VCaP (cell line): ENCODE data around the gene PLPPR2.
A peak's percentile ranks its signal among the peaks of the same experiment; 100 is the strongest.

Experiments
- H3K27ac ChIP-seq: fragments of 450-650 bp; 2 replicates; pipeline ENCODE4 v1.5.1; 2017
- TF ChIP-seq, protein P1 (sequence below): fragments of 450-650 bp; conservative IDR thresholded peaks from 2 replicates; pipeline ENCODE4 v1.5.1; 2017; ENCODE audit warnings: mild to moderate bottlenecking, moderate library complexity

Gene PLPPR2

DNA sequence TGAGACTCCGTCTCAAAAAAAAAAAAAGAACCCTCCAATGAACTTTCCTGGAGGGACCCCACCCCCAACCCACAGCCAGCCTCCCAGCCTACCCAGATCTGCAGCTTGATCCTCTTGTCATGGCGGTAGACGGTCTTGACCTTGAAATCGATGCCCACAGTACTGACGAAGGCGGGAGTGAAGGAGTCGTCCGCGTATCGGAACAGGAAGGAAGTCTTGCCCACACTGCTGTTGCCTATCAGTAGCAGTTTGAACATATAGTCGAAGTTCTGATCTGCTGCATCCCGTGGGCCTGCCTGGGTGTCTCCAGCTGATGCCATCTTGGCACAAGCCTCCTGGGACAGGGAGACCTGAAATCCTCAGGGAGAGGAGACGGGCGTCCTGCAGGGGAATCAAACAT, 18.2 kb upstream of the PLPPR2 start:
- TF ChIP-seq, protein P1, sequence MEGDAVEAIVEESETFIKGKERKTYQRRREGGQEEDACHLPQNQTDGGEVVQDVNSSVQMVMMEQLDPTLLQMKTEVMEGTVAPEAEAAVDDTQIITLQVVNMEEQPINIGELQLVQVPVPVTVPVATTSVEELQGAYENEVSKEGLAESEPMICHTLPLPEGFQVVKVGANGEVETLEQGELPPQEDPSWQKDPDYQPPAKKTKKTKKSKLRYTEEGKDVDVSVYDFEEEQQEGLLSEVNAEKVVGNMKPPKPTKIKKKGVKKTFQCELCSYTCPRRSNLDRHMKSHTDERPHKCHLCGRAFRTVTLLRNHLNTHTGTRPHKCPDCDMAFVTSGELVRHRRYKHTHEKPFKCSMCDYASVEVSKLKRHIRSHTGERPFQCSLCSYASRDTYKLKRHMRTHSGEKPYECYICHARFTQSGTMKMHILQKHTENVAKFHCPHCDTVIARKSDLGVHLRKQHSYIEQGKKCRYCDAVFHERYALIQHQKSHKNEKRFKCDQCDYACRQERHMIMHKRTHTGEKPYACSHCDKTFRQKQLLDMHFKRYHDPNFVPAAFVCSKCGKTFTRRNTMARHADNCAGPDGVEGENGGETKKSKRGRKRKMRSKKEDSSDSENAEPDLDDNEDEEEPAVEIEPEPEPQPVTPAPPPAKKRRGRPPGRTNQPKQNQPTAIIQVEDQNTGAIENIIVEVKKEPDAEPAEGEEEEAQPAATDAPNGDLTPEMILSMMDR: no peak
- no peak overlapping the region for H3K27ac ChIP-seq

GRCh38 chr19:11338121-11338520, 17.1 kb upstream of the PLPPR2 start:
- TF ChIP-seq, protein P1: no peak
- H3K27ac ChIP-seq: peak overlapping the region; percentile 86; the same call in 1 of the 2 replicates

DNA sequence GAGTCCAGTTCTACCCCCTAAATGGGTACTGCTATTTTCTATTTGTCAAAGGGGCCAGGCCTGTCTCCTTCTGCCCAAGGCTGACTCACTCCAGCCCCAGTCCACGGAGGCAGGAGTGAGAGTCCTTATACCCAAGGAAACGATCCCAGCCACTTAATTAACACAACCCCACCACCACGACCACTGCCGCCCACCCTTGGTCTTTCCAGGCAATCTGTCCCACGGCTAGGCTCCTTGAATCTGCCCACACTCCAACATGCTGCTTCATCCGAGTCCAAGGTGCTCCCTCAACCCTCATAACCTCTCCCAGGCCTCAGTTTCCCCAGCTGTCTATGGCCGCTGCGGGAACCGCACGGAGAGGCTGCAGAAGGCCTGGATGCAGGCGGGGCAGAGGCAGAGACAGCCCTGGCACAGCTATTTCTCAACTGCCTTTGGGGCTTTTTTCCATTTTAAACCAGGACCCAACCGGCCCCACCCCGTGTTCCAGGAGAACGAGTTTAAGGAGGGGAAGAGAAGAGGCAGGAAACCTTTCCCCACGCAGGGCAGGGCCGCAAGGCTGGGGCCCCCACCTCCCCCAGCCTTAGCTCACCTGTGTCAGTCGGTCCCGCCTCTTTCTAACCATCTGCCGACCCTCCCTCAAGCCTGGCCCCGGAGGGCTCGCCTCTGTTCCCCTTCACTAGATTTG, 16.5 kb upstream of the PLPPR2 start:
- peak overlapping the region; percentile 86 for H3K27ac ChIP-seq
- TF ChIP-seq, protein P1: no peak

DNA sequence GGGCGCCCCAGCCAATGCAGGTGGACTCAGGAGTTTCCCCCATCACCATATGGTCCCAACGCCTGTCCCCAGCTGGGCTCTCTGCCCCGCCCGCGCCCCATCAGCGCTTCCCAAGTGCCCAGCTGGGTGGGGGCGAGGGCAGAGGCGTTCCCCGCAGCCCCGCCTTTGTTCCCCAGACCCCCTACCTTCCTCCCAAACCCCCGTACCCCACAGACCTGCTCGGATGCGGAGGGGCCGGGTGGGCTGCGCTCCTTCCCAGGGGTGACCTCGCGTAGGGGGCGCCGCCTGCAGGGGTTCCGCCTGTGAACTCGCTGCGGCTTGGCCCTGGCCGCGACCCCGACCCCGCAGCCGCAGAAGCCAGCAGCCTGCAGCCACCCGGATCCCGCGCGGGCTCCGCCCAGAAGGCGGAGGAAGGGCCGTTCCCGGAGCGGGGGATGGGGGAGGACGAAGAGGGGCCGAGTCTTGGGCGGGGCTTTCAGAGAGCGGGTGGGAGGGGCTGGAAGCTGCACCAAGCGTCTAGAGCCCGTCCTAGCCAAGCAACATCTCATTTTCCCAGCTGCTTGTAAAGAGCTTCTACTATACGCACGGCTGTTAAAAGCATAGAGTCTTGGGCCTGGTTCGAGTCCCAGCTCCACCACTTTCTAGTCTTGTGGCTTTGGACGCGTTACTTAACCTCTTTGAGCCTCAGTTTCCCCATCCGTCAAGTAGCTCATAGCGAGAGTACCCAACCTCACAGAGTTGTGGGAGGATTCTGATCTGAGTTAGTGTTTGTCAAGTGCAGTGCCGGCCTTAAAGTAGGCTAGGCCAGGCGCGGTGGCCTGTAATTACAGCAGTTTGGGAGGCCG, 15.8 kb upstream of the PLPPR2 start, which contains the start of gene RAB3D:
RAB3D (minus strand) TSS at position 404 of the 845 bp plus-strand sequence. CDS start 2,258 bp downstream, outside the sequence.
- TF ChIP-seq, protein P1: no peak
- H3K27ac ChIP-seq: peak within 1 kb of the TSS; percentile 86

GRCh38 chr19:11340099-11340467, 15.1 kb upstream of the PLPPR2 start:
- peak overlapping the region; percentile 86; the same call in 1 of the 2 replicates for H3K27ac ChIP-seq

GRCh38 chr19:11342429-11342828, 12.8 kb upstream of the PLPPR2 start:
- H3K27ac ChIP-seq: peak overlapping the region; percentile 92
- TF ChIP-seq, protein P1: no peak

GRCh38 chr19:11345122-11345803, 10.0 kb upstream of the PLPPR2 start:
- peak overlapping the region; percentile 92 for H3K27ac ChIP-seq
- TF ChIP-seq, protein P1: no peak
